WTC11 (cell line): ENCODE measurements around the gene PODXL. TPM values are rescaled to one million over a fixed set of nuclear protein-coding genes. Genes with fewer than 3 reads are reported as not detected.

ENCODE experiments used
- ATAC-seq: fragments of 200-7000 bp; cut with Tn5 transposase; 2 replicates; pipeline ENCODE4 v1.10.0; 2021; ENCODE audit warnings: mild to moderate bottlenecking, moderate library complexity
- CTCF ChIA-PET: fragments of 300-600 bp; sonication (Branson Sonifier 250); formaldehyde crosslinking; loops from one replicate; lab custom pipeline; 2021; ENCODE audit warnings: antibody characterized with exemption; lab: Charles Lee
- POLR2A ChIA-PET: fragments of 350-600 bp; sonication (Branson Sonifier 250); formaldehyde crosslinking; loops from one replicate; lab custom pipeline; 2021; ENCODE audit warnings: antibody characterized with exemption; lab: Charles Lee
- DNase-seq: peaks from one replicate; pipeline ENCODE4 v3.0.0; 2021; ENCODE audit warnings: low spot score
- H3K27ac Mint-ChIP-seq: 2 replicates; pipeline ENCODE4 v1.8.0; 2021; ENCODE audit warnings: mixed read lengths
- H3K27me3 Mint-ChIP-seq: 2 replicates; pipeline ENCODE4 v1.8.0; 2021; ENCODE audit warnings: low read depth, mild to moderate bottlenecking, moderate library complexity, mixed read lengths
- H3K36me3 Mint-ChIP-seq: 2 replicates; pipeline ENCODE4 v1.8.0; 2021; ENCODE audit warnings: mixed read lengths
- H3K4me1 Mint-ChIP-seq: 2 replicates; pipeline ENCODE4 v1.8.0; 2022; ENCODE audit warnings: mixed read lengths
- H3K4me3 Mint-ChIP-seq: 2 replicates; pipeline ENCODE4 v1.8.0; 2021; ENCODE audit warnings: mild to moderate bottlenecking, moderate library complexity, mixed read lengths
- H3K9me3 Mint-ChIP-seq: 2 replicates; pipeline ENCODE4 v1.8.0; 2021; ENCODE audit warnings: mixed read lengths
- ARID4B ChIP-seq: sonication (generic); formaldehyde crosslinking; IDR thresholded peaks from 2 replicates; pipeline ENCODE4 v1.8.0; 2023; ENCODE audit warnings: missing genetic modification reagents, mild to moderate bottlenecking, borderline replicate concordance
- ATF2 ChIP-seq: sonication (generic); formaldehyde crosslinking; IDR thresholded peaks from 2 replicates; pipeline ENCODE4 v1.8.1; 2022; ENCODE audit warnings: low read depth, missing genetic modification reagents, borderline replicate concordance
- CDX4 ChIP-seq: fragments of 250-450 bp; sonication (Bioruptor Pico); IDR thresholded peaks from 2 replicates; pipeline ENCODE4 v1.9.0; 2021; ENCODE audit warnings: moderate library complexity, mild to moderate bottlenecking, inconsistent platforms, borderline replicate concordance
- CREM ChIP-seq: sonication (generic); formaldehyde crosslinking; IDR thresholded peaks from 2 replicates; pipeline ENCODE4 v1.8.1; 2022; ENCODE audit warnings: mild to moderate bottlenecking, missing genetic modification reagents, moderate library complexity
- FOXP1 ChIP-seq: sonication (generic); formaldehyde crosslinking; IDR thresholded peaks from 2 replicates; pipeline ENCODE4 v1.8.0; 2022; ENCODE audit warnings: missing genetic modification reagents, mild to moderate bottlenecking, moderate library complexity, borderline replicate concordance
- GABPB1 ChIP-seq: sonication (generic); formaldehyde crosslinking; IDR thresholded peaks from 2 replicates; pipeline ENCODE4 v1.8.1; 2023; ENCODE audit warnings: mild to moderate bottlenecking, missing genetic modification reagents
- IRF2 ChIP-seq: sonication (generic); formaldehyde crosslinking; IDR thresholded peaks from 2 replicates; pipeline ENCODE4 v1.8.0; 2022; ENCODE audit warnings: low read depth, missing genetic modification reagents, borderline replicate concordance
- MYBL2 ChIP-seq: sonication (generic); formaldehyde crosslinking; IDR thresholded peaks from 2 replicates; pipeline ENCODE4 v1.8.1; 2023; ENCODE audit warnings: mild to moderate bottlenecking, moderate library complexity, missing genetic modification reagents
- PRDM15 ChIP-seq: sonication (generic); formaldehyde crosslinking; IDR thresholded peaks from 2 replicates; pipeline ENCODE4 v1.8.0; 2022; ENCODE audit warnings: missing genetic modification reagents
- SMAD4 ChIP-seq: sonication (generic); formaldehyde crosslinking; IDR thresholded peaks from 2 replicates; pipeline ENCODE4 v1.8.0; 2022; ENCODE audit warnings: mild to moderate bottlenecking, missing genetic modification reagents
- SP1 ChIP-seq: sonication (generic); formaldehyde crosslinking; conservative IDR thresholded peaks from 2 replicates; pipeline ENCODE4 v1.8.1; 2022; ENCODE audit warnings: missing genetic modification reagents
- STAT6 ChIP-seq: sonication (generic); formaldehyde crosslinking; conservative IDR thresholded peaks from 2 replicates; pipeline ENCODE4 v1.8.1; 2023; ENCODE audit warnings: mild to moderate bottlenecking, low read depth, missing genetic modification reagents, moderate library complexity
- ZBTB43 ChIP-seq: sonication (generic); formaldehyde crosslinking; IDR thresholded peaks from 2 replicates; pipeline ENCODE4 v1.8.1; 2023; ENCODE audit warnings: mild to moderate bottlenecking, missing genetic modification reagents
- ZNF232 ChIP-seq: sonication (generic); formaldehyde crosslinking; IDR thresholded peaks from 2 replicates; pipeline ENCODE4 v1.8.0; 2022; ENCODE audit warnings: mild to moderate bottlenecking, missing genetic modification reagents
- ZNF416 ChIP-seq: fragments of 250-450 bp; sonication (Bioruptor Pico); IDR thresholded peaks from 2 replicates; pipeline ENCODE4 v1.9.0; 2021; ENCODE audit warnings: mild to moderate bottlenecking, inconsistent platforms
- ZNF512 ChIP-seq: sonication (generic); formaldehyde crosslinking; IDR thresholded peaks from 2 replicates; pipeline ENCODE4 v1.8.1; 2022; ENCODE audit warnings: missing genetic modification reagents, borderline replicate concordance
- total RNA-seq: library from RNA; stranded (reverse); gene quantifications from 3 replicates; pipeline ENCODE4 v1.2.3, GENCODE V29; 2021
- TF ChIP-seq, protein P1 (sequence below): fragments of 200-600 bp; IDR thresholded peaks from 2 replicates; pipeline ENCODE4 v1.8.0; 2022; ENCODE audit warnings: antibody characterized with exemption

PODXL gene
- total RNA-seq, 1 experiment from 2014 or later, result 483 TPM

DNA sequence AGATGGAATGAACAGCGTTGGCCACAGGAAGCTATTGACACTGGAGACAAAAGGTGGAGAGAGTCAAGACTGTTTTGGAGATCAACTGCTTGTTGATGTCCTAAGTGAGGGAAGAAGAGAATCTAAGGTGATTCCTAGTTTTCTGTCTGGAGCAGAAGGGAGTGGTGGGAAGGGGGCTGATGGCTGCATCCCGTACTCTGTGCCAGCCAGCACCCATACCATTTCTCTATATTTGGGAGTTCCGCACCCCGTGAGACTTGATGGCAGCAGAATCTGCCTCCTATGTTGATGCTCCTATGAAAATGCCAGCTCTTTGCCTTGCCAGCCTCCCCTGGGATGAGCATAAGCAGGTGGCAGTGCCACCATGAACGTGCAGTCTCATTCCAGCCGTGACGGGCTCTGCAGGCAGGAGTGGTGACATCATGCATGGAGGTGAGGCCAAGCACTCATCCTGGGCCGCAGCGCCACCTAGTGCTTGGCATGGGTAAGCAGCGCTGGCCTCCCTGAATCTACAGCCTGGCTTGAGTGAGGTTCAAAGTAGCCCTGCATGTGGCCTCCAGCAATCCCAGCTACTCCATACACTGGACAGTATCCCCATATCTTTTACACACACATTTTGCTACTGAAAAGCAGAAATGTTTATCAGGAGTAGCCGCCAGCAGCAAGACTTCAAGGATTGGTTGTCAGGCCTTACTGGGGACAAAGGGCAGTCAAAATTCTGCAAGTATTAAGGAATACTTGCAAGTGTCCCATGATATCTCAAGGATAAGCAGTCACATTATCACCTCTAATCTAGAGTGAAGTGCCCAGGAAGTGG lies 43.0 kb downstream of the PODXL start:
- peak; percentile 94 for ATAC-seq
- H3K9me3 Mint-ChIP-seq, result no peaks in the 10 kb centered on the region
- ChIA-PET CTCF (interaction anchor here (0.5 to 3.8 kb wide), 13 partner anchors 15 to 196 kb away, joined by 3 to 29 read pairs (median 4); no protein-coding TSS in a partner anchor), POLR2A (interaction anchor here (0.5 to 0.8 kb wide), 3 partner anchors 33 to 411 kb away, joined by 6 read pairs; no protein-coding TSS in a partner anchor)
- H3K27ac Mint-ChIP-seq, result peak overlapping the region; percentile 97
- peaks cover 42% of the 10 kb centered on the region for H3K36me3 Mint-ChIP-seq
- H3K4me1 Mint-ChIP-seq, result peaks cover 76% of the 10 kb centered on the region
- no peak overlapping the region for H3K4me3 Mint-ChIP-seq
- TF ChIP-seq SMAD4 (CRISPR knock-in tag) (no peak), ZNF512 (CRISPR knock-in tag) (no peak), FOXP1 (CRISPR knock-in tag) (peak; percentile 41; the same call in 1 of the 2 replicates), SP1 (CRISPR knock-in tag) (0 out of 2 replicates have a peak, but pooled peaks have one; percentile 47), ATF2 (peak; percentile 47; the same call in 1 of the 2 replicates), STAT6 (CRISPR knock-in tag) (no peak), ZBTB43 (0 out of 2 replicates have a peak, but pooled peaks have one; percentile 54), ZNF416 (CRISPR knock-in tag) (0 out of 2 replicates have a peak, but pooled peaks have one; percentile 50), ARID4B (CRISPR knock-in tag) (no peak), ZNF232 (CRISPR knock-in tag) (no peak), IRF2 (CRISPR knock-in tag) (no peak), CREM (no peak), PRDM15 (no peak), GABPB1 (CRISPR knock-in tag) (peak; percentile 78), CDX4 (no peak), MYBL2 (CRISPR knock-in tag) (no peak)
- TF ChIP-seq, protein P1, sequence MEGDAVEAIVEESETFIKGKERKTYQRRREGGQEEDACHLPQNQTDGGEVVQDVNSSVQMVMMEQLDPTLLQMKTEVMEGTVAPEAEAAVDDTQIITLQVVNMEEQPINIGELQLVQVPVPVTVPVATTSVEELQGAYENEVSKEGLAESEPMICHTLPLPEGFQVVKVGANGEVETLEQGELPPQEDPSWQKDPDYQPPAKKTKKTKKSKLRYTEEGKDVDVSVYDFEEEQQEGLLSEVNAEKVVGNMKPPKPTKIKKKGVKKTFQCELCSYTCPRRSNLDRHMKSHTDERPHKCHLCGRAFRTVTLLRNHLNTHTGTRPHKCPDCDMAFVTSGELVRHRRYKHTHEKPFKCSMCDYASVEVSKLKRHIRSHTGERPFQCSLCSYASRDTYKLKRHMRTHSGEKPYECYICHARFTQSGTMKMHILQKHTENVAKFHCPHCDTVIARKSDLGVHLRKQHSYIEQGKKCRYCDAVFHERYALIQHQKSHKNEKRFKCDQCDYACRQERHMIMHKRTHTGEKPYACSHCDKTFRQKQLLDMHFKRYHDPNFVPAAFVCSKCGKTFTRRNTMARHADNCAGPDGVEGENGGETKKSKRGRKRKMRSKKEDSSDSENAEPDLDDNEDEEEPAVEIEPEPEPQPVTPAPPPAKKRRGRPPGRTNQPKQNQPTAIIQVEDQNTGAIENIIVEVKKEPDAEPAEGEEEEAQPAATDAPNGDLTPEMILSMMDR, result peak; percentile 98
- no peaks in the 10 kb centered on the region for H3K27me3 Mint-ChIP-seq
- DNase-seq, result peak; percentile 90
